ENCODE results near the gene RCL1.
"Not testable (repeated sequence)": the region's sequence is repeated elsewhere in the genome, so short reads cannot be mapped to it uniquely, and the experiment has no call there.

The RCL1 gene

GRCh38 chr9:4768681-4769080, 24.1 kb upstream of the RCL1 start:
- TF ChIP-seq, protein P1, sequence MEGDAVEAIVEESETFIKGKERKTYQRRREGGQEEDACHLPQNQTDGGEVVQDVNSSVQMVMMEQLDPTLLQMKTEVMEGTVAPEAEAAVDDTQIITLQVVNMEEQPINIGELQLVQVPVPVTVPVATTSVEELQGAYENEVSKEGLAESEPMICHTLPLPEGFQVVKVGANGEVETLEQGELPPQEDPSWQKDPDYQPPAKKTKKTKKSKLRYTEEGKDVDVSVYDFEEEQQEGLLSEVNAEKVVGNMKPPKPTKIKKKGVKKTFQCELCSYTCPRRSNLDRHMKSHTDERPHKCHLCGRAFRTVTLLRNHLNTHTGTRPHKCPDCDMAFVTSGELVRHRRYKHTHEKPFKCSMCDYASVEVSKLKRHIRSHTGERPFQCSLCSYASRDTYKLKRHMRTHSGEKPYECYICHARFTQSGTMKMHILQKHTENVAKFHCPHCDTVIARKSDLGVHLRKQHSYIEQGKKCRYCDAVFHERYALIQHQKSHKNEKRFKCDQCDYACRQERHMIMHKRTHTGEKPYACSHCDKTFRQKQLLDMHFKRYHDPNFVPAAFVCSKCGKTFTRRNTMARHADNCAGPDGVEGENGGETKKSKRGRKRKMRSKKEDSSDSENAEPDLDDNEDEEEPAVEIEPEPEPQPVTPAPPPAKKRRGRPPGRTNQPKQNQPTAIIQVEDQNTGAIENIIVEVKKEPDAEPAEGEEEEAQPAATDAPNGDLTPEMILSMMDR (IDR thresholded peaks at IDR 0.05; ENCODE audit: low read length, missing control alignments), result no peak
- DNase-seq (ENCODE audit: low read depth), result no peak
- no peak overlapping the region for H3K4me3 ChIP-seq (replicated peaks; ENCODE audit: low read depth, low read length)

DNA sequence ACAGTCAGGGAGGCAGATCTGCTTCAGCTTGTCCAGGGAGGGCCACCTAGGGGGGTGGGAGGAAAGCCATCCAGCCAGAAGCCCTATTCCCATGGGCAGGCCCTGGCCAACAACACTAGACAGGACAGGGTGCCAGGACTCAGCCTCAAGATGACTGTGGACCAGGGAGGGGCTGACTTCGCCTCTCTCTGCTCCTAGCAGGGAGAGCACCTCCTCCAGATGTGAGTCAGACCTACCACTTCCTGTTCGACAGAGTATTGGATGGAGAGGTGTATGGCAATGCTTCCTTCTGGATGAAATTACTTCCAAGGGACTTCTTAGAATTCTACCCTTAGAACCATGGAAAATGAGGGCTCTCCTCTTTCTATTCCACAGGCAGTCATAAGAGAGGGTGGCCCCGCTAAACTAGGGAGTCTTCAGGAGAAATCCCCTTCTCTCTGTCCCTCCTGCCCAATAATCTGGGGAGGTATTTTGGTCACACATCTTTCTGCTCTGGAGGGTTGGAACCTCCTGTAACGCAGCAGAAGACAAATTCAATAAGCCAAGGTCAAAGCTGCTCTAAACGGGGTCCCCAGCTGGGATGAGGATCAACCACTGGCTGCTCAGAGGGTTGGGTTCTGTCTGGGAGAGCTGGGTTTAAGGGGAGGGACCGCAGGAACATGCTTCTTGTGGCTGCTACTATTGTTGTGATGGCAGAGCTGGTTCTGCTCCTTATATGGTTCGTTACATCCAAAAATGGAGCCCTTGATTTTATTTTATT, 23.2 kb upstream of the RCL1 start:
- DNase-seq (ENCODE audit: low read depth), result peak; percentile 70
- TF ChIP-seq, protein P1 (IDR thresholded peaks at IDR 0.05; ENCODE audit: low read length, missing control alignments), result no peak
- H3K4me3 ChIP-seq (replicated peaks; ENCODE audit: low read depth, low read length), result no peak overlapping the region

- DNase-seq (ENCODE audit: low read depth), result no peak
- TF ChIP-seq, protein P1 (IDR thresholded peaks at IDR 0.05; ENCODE audit: low read length, missing control alignments), result no peak
- H3K4me3 ChIP-seq (replicated peaks; ENCODE audit: low read depth, low read length), result no peak overlapping the region
Measured at GRCh38 chr9:4771788-4772187, 21.0 kb upstream of the RCL1 start.

GRCh38 chr9:4774209-4774608, 18.5 kb upstream of the RCL1 start:
- no peak overlapping the region for H3K4me3 ChIP-seq (replicated peaks; ENCODE audit: low read depth, low read length)
- TF ChIP-seq, protein P1 (IDR thresholded peaks at IDR 0.05; ENCODE audit: low read length, missing control alignments), result no peak
- DNase-seq (ENCODE audit: low read depth), result peak; percentile 88

GRCh38 chr9:4774958-4775357, 17.8 kb upstream of the RCL1 start:
- not testable (repeated sequence) for H3K4me3 ChIP-seq (replicated peaks; ENCODE audit: low read depth, low read length); DNase-seq (ENCODE audit: low read depth)

GRCh38 chr9:4780651-4781050, 12.1 kb upstream of the RCL1 start:
- TF ChIP-seq, protein P1 (IDR thresholded peaks at IDR 0.05; ENCODE audit: low read length, missing control alignments), result no peak
- no peak for DNase-seq (ENCODE audit: low read depth)
- no peak overlapping the region for H3K4me3 ChIP-seq (replicated peaks; ENCODE audit: low read depth, low read length)

DNA sequence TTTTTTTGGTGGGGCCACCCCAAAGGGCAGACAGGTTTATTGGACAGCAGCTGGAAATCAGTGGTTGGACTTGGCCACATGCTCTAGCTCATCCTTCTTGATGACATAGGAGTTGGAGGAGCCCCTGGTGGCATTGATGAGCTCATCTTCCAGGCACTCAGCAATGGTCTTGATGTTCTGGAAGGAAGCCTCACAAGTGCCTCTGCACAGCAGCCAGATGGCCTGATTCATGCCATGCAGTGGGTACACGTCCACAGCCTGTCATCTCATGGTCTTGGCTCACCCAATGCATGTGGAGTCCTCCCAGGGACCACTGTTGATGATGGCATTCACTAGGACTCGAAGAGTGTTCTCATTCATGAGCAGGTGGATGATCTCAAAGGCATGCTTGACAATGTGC, 11.3 kb upstream of the RCL1 start:
- H3K4me3 ChIP-seq (replicated peaks; ENCODE audit: low read depth, low read length), result no peak overlapping the region
- TF ChIP-seq, protein P1 (IDR thresholded peaks at IDR 0.05; ENCODE audit: low read length, missing control alignments), result no peak
- no peak for DNase-seq (ENCODE audit: low read depth)

DNA sequence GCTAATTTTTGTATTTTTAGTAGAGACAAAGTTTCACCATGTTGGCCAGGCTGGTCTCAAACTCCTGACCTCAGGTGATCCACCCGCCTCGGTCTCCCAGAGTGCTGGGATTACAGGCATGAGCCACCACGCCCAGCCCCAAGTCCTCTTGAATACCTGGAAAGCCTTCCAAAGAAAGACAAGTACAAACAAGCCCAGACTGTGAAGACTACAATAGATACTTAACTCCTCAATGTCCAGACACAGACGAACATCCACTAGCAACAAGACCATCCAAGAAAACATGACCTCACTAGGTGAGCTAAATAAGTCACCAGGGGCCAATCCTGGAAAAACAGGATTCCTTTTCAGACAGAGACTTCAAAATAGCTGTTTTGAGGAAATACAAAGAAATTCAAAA, 9.6 kb upstream of the RCL1 start:
- DNase-seq (ENCODE audit: low read depth); H3K4me3 ChIP-seq (replicated peaks; ENCODE audit: low read depth, low read length): not testable (repeated sequence)
